ACC112 (cell line): ENCODE results near the gene TOR1A.

ENCODE experiments used
- H2AFZ ChIP-seq: fragments of 200-600 bp; sonication (generic); one replicate; pipeline ENCODE4 v1.6.0; 2017; ENCODE audit warnings: antibody characterized with exemption, low read length; ENCODE audit not compliant: unreplicated experiment
- H3K27ac ChIP-seq: fragments of 200-600 bp; sonication (generic); 2 replicates; pipeline ENCODE4 v1.5.1; 2014; ENCODE audit warnings: low read depth, mild to moderate bottlenecking, antibody characterized with exemption, low read length, moderate library complexity
- H3K27me3 ChIP-seq: fragments of 200-600 bp; sonication (generic); 2 replicates; pipeline ENCODE4 v1.6.1; 2014; ENCODE audit warnings: mild to moderate bottlenecking, antibody characterized with exemption, low read length, moderate library complexity, mixed read lengths; ENCODE audit not compliant: insufficient read depth
- H3K36me3 ChIP-seq: fragments of 200-600 bp; sonication (generic); 2 replicates; pipeline ENCODE4 v1.6.1; 2016; ENCODE audit warnings: mild to moderate bottlenecking, antibody characterized with exemption, low read length, moderate library complexity, mixed read lengths; ENCODE audit not compliant: insufficient read depth
- H3K4me1 ChIP-seq: fragments of 200-600 bp; sonication (generic); one replicate; pipeline ENCODE4 v1.6.1; 2016; ENCODE audit warnings: low read length, mixed read lengths; ENCODE audit not compliant: insufficient read depth, unreplicated experiment, control insufficient read depth
- H3K4me3 ChIP-seq: fragments of 200-600 bp; sonication (generic); 2 replicates; pipeline ENCODE4 v1.5.1; 2014; ENCODE audit warnings: mild to moderate bottlenecking, low read depth, low read length
- H3K79me2 ChIP-seq: fragments of 200-600 bp; sonication (generic); one replicate; pipeline ENCODE4 v1.6.0; 2016; ENCODE audit warnings: low read length; ENCODE audit not compliant: control insufficient read depth, unreplicated experiment, insufficient read depth

TOR1A gene

GRCh38 chr9:129823935-129824601 lies at the start of gene TOR1A:
TSS of gene TOR1A (minus strand) at chr9:129824136. CDS start at chr9:129824085, 51 bp downstream.
- H3K79me2 ChIP-seq = peaks cover 10% of the 10 kb centered on the region
- peak within 1 kb of the TSS; percentile 99 for H3K4me3 ChIP-seq
- peak within 1 kb of the TSS; percentile 45 for H2AFZ ChIP-seq
- H3K27ac ChIP-seq = peak within 1 kb of the TSS; percentile 56
- H3K4me1 ChIP-seq = peaks cover 5% of the 10 kb centered on the region
- no peaks in the 10 kb centered on the region for H3K27me3 ChIP-seq
- H3K36me3 ChIP-seq = no peaks in the 10 kb centered on the region; the same call in none of the 2 replicates

- no peaks in the 10 kb centered on the region for H3K36me3 ChIP-seq
- H3K79me2 ChIP-seq = no peaks in the 10 kb centered on the region
- no peak overlapping the region for H2AFZ ChIP-seq
- H3K27me3 ChIP-seq = no peaks in the 10 kb centered on the region
- no peak overlapping the region for H3K27ac ChIP-seq
- no peak overlapping the region for H3K4me3 ChIP-seq
- H3K4me1 ChIP-seq = no peaks in the 10 kb centered on the region
Observed at GRCh38 chr9:129871046-129871445, 47.1 kb upstream of the TOR1A start.

GRCh38 chr9:129869585-129870501 lies 45.9 kb upstream of the TOR1A start:
- Histone ChIP-seq H3K27me3 (no peaks in the 10 kb centered on the region), H3K36me3 (no peaks in the 10 kb centered on the region), H3K4me1 (no peaks in the 10 kb centered on the region), H3K27ac (no peak overlapping the region), H3K4me3 (no peak overlapping the region), H3K79me2 (no peaks in the 10 kb centered on the region), H2AFZ (no peak overlapping the region)

- no peak overlapping the region for H3K27ac ChIP-seq
- H3K4me3 ChIP-seq = no peak overlapping the region
- no peak overlapping the region for H2AFZ ChIP-seq
- H3K4me1 ChIP-seq = no peaks in the 10 kb centered on the region
- H3K27me3 ChIP-seq = no peaks in the 10 kb centered on the region
- no peaks in the 10 kb centered on the region for H3K36me3 ChIP-seq
- H3K79me2 ChIP-seq = no peaks in the 10 kb centered on the region
Observed at GRCh38 chr9:129868872-129869486, 45.0 kb upstream of the TOR1A start.

GRCh38 chr9:129868023-129868871 lies 44.3 kb upstream of the TOR1A start:
- Histone ChIP-seq H3K4me3 (no peak overlapping the region), H3K27me3 (no peaks in the 10 kb centered on the region), H3K79me2 (no peaks in the 10 kb centered on the region), H3K36me3 (no peaks in the 10 kb centered on the region), H3K4me1 (no peaks in the 10 kb centered on the region), H3K27ac (no peak overlapping the region), H2AFZ (no peak overlapping the region)

- Histone ChIP-seq H3K79me2 (no peaks in the 10 kb centered on the region), H3K27ac (no peak overlapping the region), H3K27me3 (no peaks in the 10 kb centered on the region), H3K36me3 (no peaks in the 10 kb centered on the region), H3K4me1 (no peaks in the 10 kb centered on the region), H2AFZ (no peak overlapping the region), H3K4me3 (no peak overlapping the region)
Observed at GRCh38 chr9:129867136-129868022, 43.4 kb upstream of the TOR1A start.

- Histone ChIP-seq H3K27me3 (no peaks in the 10 kb centered on the region), H3K4me3 (no peak overlapping the region), H3K27ac (no peak overlapping the region)
Observed at GRCh38 chr9:129866394-129867135, 42.6 kb upstream of the TOR1A start.

GRCh38 chr9:129865668-129866320 lies 41.9 kb upstream of the TOR1A start:
- no peak overlapping the region for H2AFZ ChIP-seq
- no peaks in the 10 kb centered on the region for H3K27me3 ChIP-seq
- H3K79me2 ChIP-seq = no peaks in the 10 kb centered on the region
- H3K4me3 ChIP-seq = no peak overlapping the region
- H3K36me3 ChIP-seq = no peaks in the 10 kb centered on the region
- H3K4me1 ChIP-seq = no peaks in the 10 kb centered on the region
- H3K27ac ChIP-seq = no peak overlapping the region

More at GRCh38 chr9:129866394-129867135, 42.6 kb upstream of the TOR1A start:
- no peaks in the 10 kb centered on the region for H3K36me3 ChIP-seq
- no peak overlapping the region for H2AFZ ChIP-seq
- no peaks in the 10 kb centered on the region for H3K79me2 ChIP-seq
- H3K4me1 ChIP-seq = no peaks in the 10 kb centered on the region
